Progenitor cell of endocrine pancreas (in vitro differentiated cells): ENCODE data around the gene CACHD1. TPM values are rescaled to one million over a fixed set of nuclear protein-coding genes. Genes with fewer than 3 reads are reported as not detected.

ENCODE experiments used
- DNase-seq: peaks from one replicate; pipeline ENCODE4 v3.0.0; 2021; ENCODE audit warnings: low spot score; ENCODE audit not compliant: unreplicated experiment
- H3K27ac Mint-ChIP-seq: 2 replicates; pipeline ENCODE4 v1.8.0; 2021; ENCODE audit warnings: mild to moderate bottlenecking, moderate library complexity, mixed read lengths
- H3K27me3 Mint-ChIP-seq: 2 replicates; pipeline ENCODE4 v1.8.0; 2021; ENCODE audit warnings: mixed read lengths
- H3K36me3 Mint-ChIP-seq: 2 replicates; pipeline ENCODE4 v1.8.0; 2022; ENCODE audit warnings: mixed read lengths; ENCODE audit not compliant: insufficient read depth
- H3K4me1 Mint-ChIP-seq: 2 replicates; pipeline ENCODE4 v1.8.0; 2021; ENCODE audit warnings: low read depth, mixed read lengths
- H3K4me3 Mint-ChIP-seq: 2 replicates; pipeline ENCODE4 v1.8.0; 2021; ENCODE audit warnings: low read depth, mild to moderate bottlenecking, moderate library complexity, mixed read lengths
- H3K9me3 Mint-ChIP-seq: 2 replicates; pipeline ENCODE4 v1.8.0; 2021; ENCODE audit warnings: low read depth, mixed read lengths
- CTCF ChIP-seq: fragments of 200-600 bp; sonication (generic); IDR thresholded peaks from one replicate; pipeline ENCODE4 v1.5.0; 2021; ENCODE audit warnings: antibody characterized with exemption, mild to moderate bottlenecking; ENCODE audit not compliant: unreplicated experiment
- total RNA-seq: library from RNA; stranded (reverse); gene quantifications from 2 replicates; pipeline ENCODE4 v1.2.1, GENCODE V29; 2021

CACHD1 gene
- total RNA-seq, 1 donor from 2014 or later, result 36.0 TPM

DNA sequence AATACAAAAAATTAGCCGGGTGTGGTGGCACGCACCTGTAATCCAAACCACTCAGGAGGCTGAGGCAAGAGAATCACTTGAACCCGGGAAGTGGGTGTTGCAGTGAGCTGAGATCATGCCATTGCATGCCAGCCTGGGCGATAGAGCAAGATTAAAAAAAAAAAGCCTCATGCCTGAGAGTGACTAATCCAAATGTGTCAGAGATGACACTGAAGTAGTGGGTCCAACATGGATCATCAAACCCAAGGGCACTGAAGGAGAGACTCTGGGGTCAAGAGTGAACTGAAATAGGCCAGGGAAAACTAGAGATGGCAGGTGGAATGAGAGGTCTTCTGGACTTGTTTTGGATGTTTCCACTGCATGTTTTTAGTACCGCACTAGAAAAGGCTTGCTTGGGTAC lies 10.2 kb upstream of the CACHD1 start:
- Mint-ChIP-seq H3K27me3 (peaks cover 9% of the 10 kb centered on the region), H3K4me3 (no peak overlapping the region), H3K27ac (no peak overlapping the region), H3K36me3 (no peaks in the 10 kb centered on the region), H3K4me1 (no peaks in the 10 kb centered on the region), H3K9me3 (no peaks in the 10 kb centered on the region)
- no peak for TF ChIP-seq CTCF
- DNase-seq, result no peak

DNA sequence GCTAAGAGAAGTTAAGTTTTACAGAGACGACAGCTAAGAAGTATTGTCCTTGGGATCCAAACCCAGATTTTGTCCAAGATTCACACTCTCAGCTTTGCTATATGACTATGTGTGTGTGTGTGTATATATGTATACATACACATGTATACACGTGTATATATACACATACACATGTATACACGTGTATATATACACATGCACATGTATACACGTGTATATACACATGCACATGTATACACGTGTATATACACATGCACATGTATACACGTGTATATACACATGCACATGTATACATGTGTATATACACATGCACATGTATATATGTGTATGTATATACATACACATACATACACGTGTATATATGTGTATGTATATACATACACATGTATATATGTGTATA lies 3.9 kb upstream of the CACHD1 start:
- Mint-ChIP-seq H3K4me3 (no peak overlapping the region), H3K9me3 (no peaks in the 10 kb centered on the region), H3K27ac (no peak overlapping the region), H3K27me3 (peaks cover 9% of the 10 kb centered on the region), H3K4me1 (peaks cover 15% of the 10 kb centered on the region), H3K36me3 (no peaks in the 10 kb centered on the region)
- DNase-seq, result no peak
- TF ChIP-seq CTCF, result no peak

DNA sequence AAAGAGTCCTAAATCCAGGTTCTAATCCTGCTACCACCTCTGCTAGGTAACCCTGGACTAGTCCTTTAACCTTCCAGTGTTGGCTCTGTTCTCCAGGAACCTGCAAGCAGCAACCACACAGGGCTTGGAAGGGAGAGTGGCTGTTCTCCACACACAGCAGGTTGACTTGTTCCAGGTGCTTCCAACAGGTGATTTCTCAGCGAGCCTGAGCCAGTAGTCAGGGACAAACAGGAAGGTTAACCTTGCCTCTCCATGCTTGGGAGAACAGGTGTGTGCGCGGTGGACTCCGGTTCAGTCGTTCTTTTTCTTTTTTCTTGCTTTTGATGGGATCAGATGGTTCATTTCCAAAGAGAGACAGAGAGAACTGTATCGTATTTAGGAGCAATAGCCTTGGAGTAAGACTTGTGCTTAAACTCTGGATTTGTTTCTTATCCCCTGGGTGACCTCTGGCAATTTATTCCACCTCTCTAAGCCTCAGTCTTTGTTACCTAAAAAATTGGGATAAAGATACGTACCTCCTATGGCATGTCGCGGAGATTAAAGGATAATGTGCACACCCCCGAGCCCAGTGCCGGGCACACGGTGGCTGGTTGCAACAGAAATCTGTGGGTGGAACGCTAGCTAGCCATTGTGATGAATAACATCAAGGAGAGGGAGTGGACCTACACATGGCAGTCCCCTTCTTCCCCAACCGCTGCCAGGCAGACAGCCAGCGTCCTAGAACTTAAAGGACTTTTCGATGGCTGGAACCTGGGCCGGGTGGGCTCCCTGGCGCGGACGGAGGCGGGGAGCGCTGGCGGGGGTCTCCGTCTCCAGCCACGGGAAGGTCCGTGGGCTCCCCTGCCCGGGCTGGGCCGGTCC lies 583 bp upstream of the CACHD1 start:
- Mint-ChIP-seq H3K27me3 (peaks cover 9% of the 10 kb centered on the region), H3K4me3 (peak overlapping the region; percentile 80), H3K36me3 (no peaks in the 10 kb centered on the region), H3K9me3 (no peaks in the 10 kb centered on the region), H3K27ac (peak overlapping the region; percentile 34), H3K4me1 (peaks cover 38% of the 10 kb centered on the region)
- DNase-seq, result no peak
- TF ChIP-seq CTCF, result no peak

DNA sequence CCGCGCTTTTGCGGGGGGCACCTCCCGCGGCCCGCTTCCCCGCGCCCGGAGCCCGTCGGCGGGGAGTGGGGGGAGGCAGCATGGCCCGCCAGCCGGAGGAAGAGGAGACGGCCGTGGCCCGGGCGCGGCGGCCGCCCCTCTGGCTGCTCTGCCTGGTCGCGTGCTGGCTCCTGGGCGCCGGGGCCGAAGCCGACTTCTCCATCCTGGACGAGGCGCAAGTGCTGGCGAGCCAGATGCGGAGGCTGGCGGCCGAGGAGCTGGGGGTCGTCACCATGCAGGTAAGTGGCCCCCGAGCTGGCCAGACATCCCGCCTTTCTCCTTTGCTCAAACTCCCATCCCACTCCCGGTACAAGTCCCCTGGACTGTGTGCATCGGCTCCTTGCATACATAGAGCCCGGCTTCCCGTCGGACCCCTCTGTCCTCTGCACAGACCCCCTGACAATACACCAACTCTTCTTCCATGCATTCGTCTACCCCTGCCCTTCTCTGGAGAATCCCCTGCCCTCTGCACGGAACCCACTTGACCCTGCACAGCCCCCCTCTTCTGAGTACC lies 812 bp downstream of the CACHD1 start:
- H3K27me3 Mint-ChIP-seq, result peaks cover 9% of the 10 kb centered on the region
- TF ChIP-seq CTCF, result no peak
- peak overlapping the region; percentile 62 for H3K27ac Mint-ChIP-seq
- peaks cover 44% of the 10 kb centered on the region for H3K4me1 Mint-ChIP-seq
- H3K36me3 Mint-ChIP-seq, result no peaks in the 10 kb centered on the region
- peak; percentile 26 for DNase-seq
- H3K9me3 Mint-ChIP-seq, result no peaks in the 10 kb centered on the region
- peak overlapping the region; percentile 82 for H3K4me3 Mint-ChIP-seq

DNA sequence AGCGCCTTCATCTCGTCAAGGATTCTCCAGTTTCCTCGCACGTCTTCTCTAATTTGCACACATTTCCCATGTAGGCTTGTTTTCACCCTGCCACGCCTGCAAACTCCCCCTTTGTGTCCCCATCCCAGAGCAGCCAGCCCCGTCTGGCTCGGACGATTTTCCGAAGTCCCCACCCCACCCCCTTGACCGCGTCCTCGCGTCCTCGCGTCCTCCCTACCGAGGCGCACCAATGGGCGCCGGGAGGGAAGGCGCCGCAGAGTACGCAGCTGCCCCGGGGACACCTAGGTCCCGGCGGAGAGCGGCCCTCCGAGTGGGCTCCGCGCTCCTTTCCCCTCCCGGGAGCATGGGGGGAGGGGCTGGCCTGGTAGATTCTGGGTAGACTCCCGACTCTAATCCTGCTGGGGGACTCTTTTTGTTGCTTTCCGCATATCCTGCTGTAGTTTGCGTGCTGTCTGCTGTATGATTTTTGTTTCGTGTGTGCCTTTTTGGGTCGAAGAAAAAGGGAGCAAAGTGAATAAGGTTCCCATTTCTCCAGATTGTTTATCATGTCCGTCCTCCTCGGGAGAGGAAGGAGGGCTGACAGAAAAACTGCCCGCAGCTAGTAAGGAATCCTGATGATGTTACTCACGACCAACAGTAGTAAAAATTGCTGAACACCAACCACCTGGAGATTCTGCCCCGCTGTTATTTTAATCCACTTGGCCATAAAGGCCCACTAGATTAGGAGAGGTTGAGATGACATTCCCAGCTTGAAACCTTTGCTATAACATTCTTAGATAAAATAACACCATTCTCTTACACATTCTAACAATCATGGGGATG lies 1.5 kb downstream of the CACHD1 start:
- Mint-ChIP-seq H3K9me3 (no peaks in the 10 kb centered on the region), H3K27me3 (peaks cover 9% of the 10 kb centered on the region), H3K4me1 (peaks cover 47% of the 10 kb centered on the region), H3K36me3 (no peaks in the 10 kb centered on the region), H3K27ac (peak overlapping the region; percentile 62), H3K4me3 (peak overlapping the region; percentile 82)
- DNase-seq, result peak; percentile 37
- no peak for TF ChIP-seq CTCF
